Hepatocyte (in vitro differentiated cells): Measurements from ENCODE around the gene ASS1.

Source experiments
- EZH2phosphoT487 ChIP-seq: fragments of 200-600 bp; sonication (generic); IDR thresholded peaks from one replicate; pipeline ENCODE4 v1.6.1; 2018; ENCODE audit warnings: antibody characterized with exemption, mild to moderate bottlenecking, low read depth, moderate library complexity; ENCODE audit not compliant: unreplicated experiment, severe bottlenecking
- TF ChIP-seq, protein P1 (sequence below): fragments of 200-600 bp; sonication (generic); IDR thresholded peaks from 2 replicates; pipeline ENCODE4 v1.5.1; 2016; ENCODE audit warnings: antibody characterized with exemption, mild to moderate bottlenecking; ENCODE audit not compliant: poor library complexity

DNA sequence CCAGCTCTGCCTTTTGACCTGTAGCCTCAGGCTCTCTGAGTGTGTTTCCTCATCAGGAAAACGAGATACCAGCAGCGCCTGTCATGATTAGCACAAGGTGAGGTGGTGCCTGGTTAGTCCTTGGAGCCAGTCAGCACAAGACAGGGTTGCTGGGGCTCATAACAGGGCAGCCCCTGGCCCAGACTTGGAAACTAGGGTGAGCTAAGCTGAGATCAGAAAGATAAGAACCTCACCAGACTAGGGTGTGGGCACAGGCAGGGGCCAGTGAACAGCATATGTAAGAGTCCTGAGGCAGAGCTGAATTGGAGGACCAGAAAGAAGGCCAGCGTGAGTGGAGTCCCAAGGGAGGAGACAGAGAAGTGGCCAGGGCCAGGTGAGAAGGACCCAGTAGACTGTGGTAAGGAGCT lies 91.9 kb downstream of the ASS1 start:
- no peak for TF ChIP-seq EZH2phosphoT487
- TF ChIP-seq, protein P1, sequence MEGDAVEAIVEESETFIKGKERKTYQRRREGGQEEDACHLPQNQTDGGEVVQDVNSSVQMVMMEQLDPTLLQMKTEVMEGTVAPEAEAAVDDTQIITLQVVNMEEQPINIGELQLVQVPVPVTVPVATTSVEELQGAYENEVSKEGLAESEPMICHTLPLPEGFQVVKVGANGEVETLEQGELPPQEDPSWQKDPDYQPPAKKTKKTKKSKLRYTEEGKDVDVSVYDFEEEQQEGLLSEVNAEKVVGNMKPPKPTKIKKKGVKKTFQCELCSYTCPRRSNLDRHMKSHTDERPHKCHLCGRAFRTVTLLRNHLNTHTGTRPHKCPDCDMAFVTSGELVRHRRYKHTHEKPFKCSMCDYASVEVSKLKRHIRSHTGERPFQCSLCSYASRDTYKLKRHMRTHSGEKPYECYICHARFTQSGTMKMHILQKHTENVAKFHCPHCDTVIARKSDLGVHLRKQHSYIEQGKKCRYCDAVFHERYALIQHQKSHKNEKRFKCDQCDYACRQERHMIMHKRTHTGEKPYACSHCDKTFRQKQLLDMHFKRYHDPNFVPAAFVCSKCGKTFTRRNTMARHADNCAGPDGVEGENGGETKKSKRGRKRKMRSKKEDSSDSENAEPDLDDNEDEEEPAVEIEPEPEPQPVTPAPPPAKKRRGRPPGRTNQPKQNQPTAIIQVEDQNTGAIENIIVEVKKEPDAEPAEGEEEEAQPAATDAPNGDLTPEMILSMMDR, result no peak
